Measurements from ENCODE around the gene KLC1. TPM values are rescaled to one million over a fixed set of nuclear protein-coding genes. Genes with fewer than 3 reads are reported as not detected.

KLC1 gene
- total RNA-seq, 3 donors from 2014 or later (not counting 1 experiment from before 2014, with no cell fraction given), result 144 to 200 (median 178) TPM

DNA sequence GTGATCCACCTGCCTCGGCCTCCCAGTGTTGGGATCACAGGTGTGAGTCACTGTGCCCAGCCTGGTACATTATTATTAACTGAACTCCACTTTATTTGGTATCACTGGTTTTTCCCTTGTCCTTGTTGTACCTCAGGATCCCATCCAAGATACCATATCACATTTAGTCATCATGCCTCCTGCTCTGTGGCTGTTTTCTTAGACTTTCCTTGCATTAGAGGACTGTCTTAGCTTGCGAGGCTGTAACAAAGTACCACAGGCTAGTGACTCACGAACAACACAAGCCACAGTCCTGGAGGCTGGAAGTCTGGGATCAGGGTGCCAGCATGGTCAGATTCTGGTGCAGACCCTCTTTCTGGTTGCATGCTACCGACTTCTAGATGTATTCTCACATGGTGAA is 12.2 kb downstream of the KLC1 start:
- intact Hi-C loops (cut with micrococcal nuclease), result no loop called here
- peaks cover 21 to 38% of the 10 kb centered on the region in 2 donors for H3K4me1 Mint-ChIP-seq
- H3K27ac ChIP-seq (ENCODE audit: low read length), result no peak overlapping the region
- no peaks in the 10 kb centered on the region for H3K27me3 Mint-ChIP-seq (ENCODE audit: low read depth in 2 of 2)
- H3K36me3 Mint-ChIP-seq, result no peaks in the 10 kb centered on the region
- peaks cover 13% of the 10 kb centered on the region for H3K4me1 ChIP-seq (ENCODE audit: control insufficient read depth, insufficient read depth, low read length)
- H3K4me3 ChIP-seq (ENCODE audit: low read length), result no peak overlapping the region
- no peak for DNase-seq
- ATAC-seq, result no peak
- WGBS (ENCODE audit: insufficient coverage), result 96% methylated on average over 4 of the region's 4 CpGs
- TF ChIP-seq, protein P1, sequence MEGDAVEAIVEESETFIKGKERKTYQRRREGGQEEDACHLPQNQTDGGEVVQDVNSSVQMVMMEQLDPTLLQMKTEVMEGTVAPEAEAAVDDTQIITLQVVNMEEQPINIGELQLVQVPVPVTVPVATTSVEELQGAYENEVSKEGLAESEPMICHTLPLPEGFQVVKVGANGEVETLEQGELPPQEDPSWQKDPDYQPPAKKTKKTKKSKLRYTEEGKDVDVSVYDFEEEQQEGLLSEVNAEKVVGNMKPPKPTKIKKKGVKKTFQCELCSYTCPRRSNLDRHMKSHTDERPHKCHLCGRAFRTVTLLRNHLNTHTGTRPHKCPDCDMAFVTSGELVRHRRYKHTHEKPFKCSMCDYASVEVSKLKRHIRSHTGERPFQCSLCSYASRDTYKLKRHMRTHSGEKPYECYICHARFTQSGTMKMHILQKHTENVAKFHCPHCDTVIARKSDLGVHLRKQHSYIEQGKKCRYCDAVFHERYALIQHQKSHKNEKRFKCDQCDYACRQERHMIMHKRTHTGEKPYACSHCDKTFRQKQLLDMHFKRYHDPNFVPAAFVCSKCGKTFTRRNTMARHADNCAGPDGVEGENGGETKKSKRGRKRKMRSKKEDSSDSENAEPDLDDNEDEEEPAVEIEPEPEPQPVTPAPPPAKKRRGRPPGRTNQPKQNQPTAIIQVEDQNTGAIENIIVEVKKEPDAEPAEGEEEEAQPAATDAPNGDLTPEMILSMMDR (IDR thresholded peaks at IDR 0.05), result no peak
- peak overlapping the region in 1 of 2 donors; percentile 29 for H3K27ac Mint-ChIP-seq
- no peaks in the 10 kb centered on the region for H3K9me3 Mint-ChIP-seq
- H3K27me3 ChIP-seq (ENCODE audit: control insufficient read depth, insufficient read depth, low read length), result no peaks in the 10 kb centered on the region
- no peak overlapping the region for H3K4me3 Mint-ChIP-seq
- no peaks in the 10 kb centered on the region for H3K9me3 ChIP-seq (ENCODE audit: control insufficient read depth, insufficient read depth, low read length)
- no peaks in the 10 kb centered on the region for H3K36me3 ChIP-seq (ENCODE audit: control insufficient read depth, insufficient read depth, low read length)

- Histone ChIP-seq H3K36me3 (ENCODE audit: control insufficient read depth, insufficient read depth, low read length) (no peaks in the 10 kb centered on the region), H3K4me1 (ENCODE audit: control insufficient read depth, insufficient read depth, low read length) (peaks cover 6% of the 10 kb centered on the region), H3K4me3 (ENCODE audit: low read length) (no peak overlapping the region), H3K9me3 (ENCODE audit: control insufficient read depth, insufficient read depth, low read length) (no peaks in the 10 kb centered on the region), H3K27me3 (ENCODE audit: control insufficient read depth, insufficient read depth, low read length) (no peaks in the 10 kb centered on the region), H3K27ac (ENCODE audit: low read length) (no peak overlapping the region)
- Mint-ChIP-seq H3K4me3 (no peak overlapping the region), H3K27me3 (ENCODE audit: low read depth in 2 of 2) (no peaks in the 10 kb centered on the region), H3K9me3 (no peaks in the 10 kb centered on the region), H3K27ac (no peak overlapping the region), H3K4me1 (peaks cover 13 to 15% of the 10 kb centered on the region in 2 donors), H3K36me3 (no peaks in the 10 kb centered on the region)
- intact Hi-C loops (cut with micrococcal nuclease), result no loop called here
- TF ChIP-seq, protein P1 (IDR thresholded peaks at IDR 0.05), result no peak
- DNase-seq (no peak), ATAC-seq (no peak)
- 100% methylated on average over 2 of the region's 3 CpGs for WGBS (ENCODE audit: insufficient coverage)
These were observed 17.2 kb downstream of the KLC1 start for GRCh38 chr14:103646189-103646588.

- Mint-ChIP-seq H3K36me3 (no peaks in the 10 kb centered on the region), H3K27me3 (ENCODE audit: low read depth in 2 of 2) (no peaks in the 10 kb centered on the region), H3K4me3 (no peak overlapping the region), H3K27ac (no peak overlapping the region), H3K9me3 (no peaks in the 10 kb centered on the region), H3K4me1 (peaks cover 30 to 37% of the 10 kb centered on the region in 2 donors)
- Histone ChIP-seq H3K4me3 (ENCODE audit: low read length) (no peak overlapping the region), H3K36me3 (ENCODE audit: control insufficient read depth, insufficient read depth, low read length) (no peaks in the 10 kb centered on the region), H3K27ac (ENCODE audit: low read length) (no peak overlapping the region), H3K27me3 (ENCODE audit: control insufficient read depth, insufficient read depth, low read length) (no peaks in the 10 kb centered on the region), H3K4me1 (ENCODE audit: control insufficient read depth, insufficient read depth, low read length) (peaks cover 4% of the 10 kb centered on the region), H3K9me3 (ENCODE audit: control insufficient read depth, insufficient read depth, low read length) (no peaks in the 10 kb centered on the region)
- DNase-seq (no peak), ATAC-seq (no peak)
- 97% methylated on average over 3 of the region's 3 CpGs for WGBS (ENCODE audit: insufficient coverage)
- intact Hi-C loops (cut with micrococcal nuclease), result no loop called here
- TF ChIP-seq, protein P1 (IDR thresholded peaks at IDR 0.05), result no peak
These were observed 20.0 kb downstream of the KLC1 start for GRCh38 chr14:103649001-103649400.

GRCh38 chr14:103650213-103650612 is 21.2 kb downstream of the KLC1 start:
- Histone ChIP-seq H3K4me1 (ENCODE audit: control insufficient read depth, insufficient read depth, low read length) (peaks cover 4% of the 10 kb centered on the region), H3K27ac (ENCODE audit: low read length) (no peak overlapping the region), H3K36me3 (ENCODE audit: control insufficient read depth, insufficient read depth, low read length) (peaks cover 9% of the 10 kb centered on the region), H3K9me3 (ENCODE audit: control insufficient read depth, insufficient read depth, low read length) (no peaks in the 10 kb centered on the region), H3K4me3 (ENCODE audit: low read length) (no peak overlapping the region), H3K27me3 (ENCODE audit: control insufficient read depth, insufficient read depth, low read length) (no peaks in the 10 kb centered on the region)
- peaks cover 8% of the 10 kb centered on the region for H3K36me3 Mint-ChIP-seq
- TF ChIP-seq, protein P1 (IDR thresholded peaks at IDR 0.05), result no peak
- WGBS (ENCODE audit: insufficient coverage), result 100% methylated on average over 3 of the region's 4 CpGs
- no peak for DNase-seq
- H3K4me1 Mint-ChIP-seq, result peaks cover 28 to 37% of the 10 kb centered on the region in 2 donors
- H3K9me3 Mint-ChIP-seq, result no peaks in the 10 kb centered on the region
- no peak for ATAC-seq
- no peaks in the 10 kb centered on the region for H3K27me3 Mint-ChIP-seq (ENCODE audit: low read depth in 2 of 2)
- H3K27ac Mint-ChIP-seq, result no peak overlapping the region
- no peak overlapping the region for H3K4me3 Mint-ChIP-seq
- intact Hi-C loops (cut with micrococcal nuclease), result no loop called here
